ENCODE data around the gene SPIRE2.

Gene SPIRE2

DNA sequence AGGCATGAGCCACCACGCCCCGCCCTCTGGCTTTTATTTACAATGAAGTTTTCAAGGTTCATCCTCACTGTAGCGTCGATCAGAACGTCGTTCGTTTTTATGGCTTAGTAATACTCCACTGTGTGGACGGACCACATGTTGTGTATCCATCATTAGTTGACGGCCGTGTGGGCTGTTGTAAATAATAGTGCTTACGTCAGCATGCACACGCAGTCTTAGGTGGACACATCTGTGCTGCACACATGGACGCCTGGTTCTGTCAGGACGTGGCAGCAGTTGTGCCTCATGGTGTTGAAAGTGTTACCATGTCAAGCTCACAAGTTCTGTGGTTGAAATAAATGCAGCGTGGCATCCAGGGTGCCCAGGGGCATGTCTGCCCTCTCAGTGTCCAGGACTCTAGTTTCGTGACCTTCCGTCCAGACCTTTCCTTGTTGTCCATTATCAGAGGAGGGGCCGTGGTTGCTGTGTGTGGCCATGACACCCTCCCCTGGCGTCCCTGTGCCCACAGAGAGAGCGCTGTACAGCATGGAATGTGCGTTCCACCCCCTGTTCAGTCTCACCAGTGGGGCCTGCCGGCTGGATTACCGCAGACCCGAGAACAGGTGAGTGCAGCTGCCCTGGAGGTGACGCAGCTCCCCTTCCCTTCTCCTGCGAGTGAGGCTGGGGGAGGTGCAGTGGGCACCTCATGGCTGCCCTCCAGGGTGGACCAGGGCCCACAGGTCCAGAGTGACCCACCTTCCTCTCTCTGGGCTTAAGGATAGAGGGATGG lies 67.4 kb downstream of the SPIRE2 start:
- Histone ChIP-seq H3K27me3 (replicated peaks; ENCODE audit: control insufficient read depth, insufficient read depth, low read length) (no peaks in the 10 kb centered on the region), H3K36me3 (ENCODE audit: control insufficient read depth, insufficient read depth, low read length) (peaks cover 44% of the 10 kb centered on the region), H3K4me3 (replicated peaks; ENCODE audit: low read depth, low read length) (no peak overlapping the region)
- TF ChIP-seq, protein P1, sequence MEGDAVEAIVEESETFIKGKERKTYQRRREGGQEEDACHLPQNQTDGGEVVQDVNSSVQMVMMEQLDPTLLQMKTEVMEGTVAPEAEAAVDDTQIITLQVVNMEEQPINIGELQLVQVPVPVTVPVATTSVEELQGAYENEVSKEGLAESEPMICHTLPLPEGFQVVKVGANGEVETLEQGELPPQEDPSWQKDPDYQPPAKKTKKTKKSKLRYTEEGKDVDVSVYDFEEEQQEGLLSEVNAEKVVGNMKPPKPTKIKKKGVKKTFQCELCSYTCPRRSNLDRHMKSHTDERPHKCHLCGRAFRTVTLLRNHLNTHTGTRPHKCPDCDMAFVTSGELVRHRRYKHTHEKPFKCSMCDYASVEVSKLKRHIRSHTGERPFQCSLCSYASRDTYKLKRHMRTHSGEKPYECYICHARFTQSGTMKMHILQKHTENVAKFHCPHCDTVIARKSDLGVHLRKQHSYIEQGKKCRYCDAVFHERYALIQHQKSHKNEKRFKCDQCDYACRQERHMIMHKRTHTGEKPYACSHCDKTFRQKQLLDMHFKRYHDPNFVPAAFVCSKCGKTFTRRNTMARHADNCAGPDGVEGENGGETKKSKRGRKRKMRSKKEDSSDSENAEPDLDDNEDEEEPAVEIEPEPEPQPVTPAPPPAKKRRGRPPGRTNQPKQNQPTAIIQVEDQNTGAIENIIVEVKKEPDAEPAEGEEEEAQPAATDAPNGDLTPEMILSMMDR (IDR thresholded peaks at IDR 0.05; ENCODE audit: insufficient read depth, low read length, poor library complexity, severe bottlenecking): no peak
- DNase-seq (ENCODE audit: extremely low read depth, insufficient read length): no peak

DNA sequence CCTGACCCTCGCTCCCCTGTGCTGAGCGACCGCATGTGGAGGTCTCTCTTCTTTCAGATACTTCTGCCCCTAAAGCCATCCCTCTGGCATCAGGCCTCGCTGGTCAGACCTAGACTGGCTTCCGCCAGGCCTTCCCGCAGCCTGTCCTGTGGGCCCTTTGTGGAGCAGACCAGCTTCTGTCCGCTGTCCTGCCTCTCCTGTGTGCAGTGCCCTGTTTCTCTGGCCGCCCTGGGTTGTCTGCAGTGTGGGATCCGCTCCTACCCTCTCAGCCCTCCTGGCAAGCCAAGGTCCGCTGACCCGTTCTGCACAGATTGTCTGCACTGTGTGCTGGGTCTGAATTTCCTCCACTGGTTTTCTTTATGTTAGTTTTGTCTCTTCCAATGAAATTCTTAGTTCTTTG lies 68.9 kb downstream of the SPIRE2 start:
- TF ChIP-seq, protein P1 (IDR thresholded peaks at IDR 0.05; ENCODE audit: insufficient read depth, low read length, poor library complexity, severe bottlenecking): no peak
- Histone ChIP-seq H3K36me3 (ENCODE audit: control insufficient read depth, insufficient read depth, low read length) (peaks cover 34% of the 10 kb centered on the region), H3K27me3 (replicated peaks; ENCODE audit: control insufficient read depth, insufficient read depth, low read length) (no peaks in the 10 kb centered on the region), H3K4me3 (replicated peaks; ENCODE audit: low read depth, low read length) (no peak overlapping the region)
- no peak for DNase-seq (ENCODE audit: extremely low read depth, insufficient read length)

DNA sequence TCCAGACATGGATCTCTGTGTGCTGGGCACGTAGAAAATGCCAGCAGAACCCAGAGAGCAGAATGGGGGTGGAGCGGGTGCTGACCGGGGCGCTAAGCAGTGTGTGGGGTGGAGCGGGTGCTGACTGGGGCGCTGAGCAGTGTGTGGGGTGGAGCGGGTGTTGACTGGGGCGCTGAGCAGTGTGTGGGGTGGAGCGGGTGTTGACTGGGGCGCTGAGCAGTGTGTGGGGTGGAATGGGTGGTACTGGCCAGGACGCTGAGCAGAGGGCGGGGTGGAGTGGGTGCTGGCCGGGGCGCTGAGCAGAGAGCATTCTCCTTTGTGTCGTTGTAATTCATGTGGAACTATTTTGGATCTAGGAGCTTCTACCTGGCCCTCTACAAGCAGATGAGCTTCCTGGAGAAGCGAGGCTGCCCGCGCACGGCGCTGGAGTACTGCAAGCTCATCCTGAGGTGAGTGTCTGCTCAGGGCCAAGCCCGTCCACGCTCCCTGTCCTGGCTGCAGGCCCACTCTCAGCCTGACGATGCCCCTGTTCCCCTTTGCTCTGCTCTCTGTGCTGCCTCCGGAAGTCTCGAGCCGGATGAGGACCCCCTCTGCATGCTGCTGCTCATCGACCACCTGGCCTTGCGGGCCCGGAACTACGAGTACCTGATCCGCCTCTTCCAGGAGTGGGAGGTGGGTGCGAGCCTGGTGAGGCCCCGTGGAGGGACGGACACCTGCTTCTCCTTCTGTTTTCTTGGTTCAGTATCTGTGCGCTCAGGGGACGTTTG lies 70.1 kb downstream of the SPIRE2 start:
- Histone ChIP-seq H3K27me3 (replicated peaks; ENCODE audit: control insufficient read depth, insufficient read depth, low read length) (no peaks in the 10 kb centered on the region), H3K36me3 (ENCODE audit: control insufficient read depth, insufficient read depth, low read length) (peaks cover 30% of the 10 kb centered on the region), H3K4me3 (replicated peaks; ENCODE audit: low read depth, low read length) (no peak overlapping the region)
- TF ChIP-seq, protein P1 (IDR thresholded peaks at IDR 0.05; ENCODE audit: insufficient read depth, low read length, poor library complexity, severe bottlenecking): no peak
- DNase-seq (ENCODE audit: extremely low read depth, insufficient read length): no peak

DNA sequence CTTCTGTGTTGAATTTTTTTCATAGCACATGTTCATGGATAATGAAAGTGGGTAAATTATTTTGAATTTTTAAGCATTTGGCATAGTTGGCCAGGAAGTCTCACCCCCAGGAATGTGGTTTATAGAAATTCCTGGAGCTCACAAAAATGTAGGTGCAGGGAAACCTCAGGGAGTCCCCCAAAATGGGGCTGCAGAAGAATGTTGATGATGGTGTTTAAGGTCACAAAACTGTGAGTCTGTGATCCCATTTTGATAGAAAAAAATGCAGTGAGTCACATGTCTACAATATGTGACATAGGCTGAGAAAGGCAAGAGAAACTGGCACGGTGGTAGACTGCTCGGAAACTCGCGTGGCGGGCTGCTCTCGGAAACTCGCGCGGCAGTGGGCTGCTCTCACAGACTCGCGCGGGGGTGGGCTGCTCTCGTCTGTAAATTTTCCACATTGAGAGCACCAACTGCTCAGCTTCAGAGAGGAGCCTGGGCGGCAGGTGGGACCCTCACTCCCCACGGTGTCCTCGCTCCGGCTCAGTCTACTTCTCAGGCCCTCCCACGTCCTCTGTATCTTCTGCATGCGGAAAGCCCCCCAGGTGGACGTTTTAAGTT lies 71.7 kb downstream of the SPIRE2 start:
- no peak for DNase-seq (ENCODE audit: extremely low read depth, insufficient read length)
- Histone ChIP-seq H3K4me3 (replicated peaks; ENCODE audit: low read depth, low read length) (no peak overlapping the region), H3K27me3 (replicated peaks; ENCODE audit: control insufficient read depth, insufficient read depth, low read length) (no peaks in the 10 kb centered on the region), H3K36me3 (ENCODE audit: control insufficient read depth, insufficient read depth, low read length) (peaks cover 35% of the 10 kb centered on the region)
- TF ChIP-seq, protein P1 (IDR thresholded peaks at IDR 0.05; ENCODE audit: insufficient read depth, low read length, poor library complexity, severe bottlenecking): no peak

DNA sequence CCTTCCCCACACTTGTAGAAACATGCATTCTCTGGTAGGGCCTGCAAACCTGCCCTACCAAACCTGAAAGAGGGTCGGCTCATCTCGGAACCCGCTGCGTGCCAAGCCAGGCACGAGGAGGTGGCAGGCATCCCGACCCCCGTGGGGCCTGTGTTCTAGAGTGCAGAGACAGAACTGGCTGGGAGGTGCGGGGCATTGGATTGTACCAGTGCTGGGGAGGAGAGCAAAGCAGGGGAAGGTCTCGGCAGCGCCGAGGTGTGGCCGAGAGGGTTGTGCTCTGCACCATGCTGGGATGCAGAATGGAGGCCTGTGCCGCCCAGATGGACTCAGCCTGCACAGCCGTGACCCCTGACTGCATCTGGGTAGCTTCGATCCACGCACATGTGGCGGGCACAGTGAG lies 72.6 kb downstream of the SPIRE2 start:
- no peaks in the 10 kb centered on the region for H3K27me3 ChIP-seq (replicated peaks; ENCODE audit: control insufficient read depth, insufficient read depth, low read length)
- H3K36me3 ChIP-seq (ENCODE audit: control insufficient read depth, insufficient read depth, low read length): peaks cover 36% of the 10 kb centered on the region
- TF ChIP-seq, protein P1 (IDR thresholded peaks at IDR 0.05; ENCODE audit: insufficient read depth, low read length, poor library complexity, severe bottlenecking): no peak
- no peak for DNase-seq (ENCODE audit: extremely low read depth, insufficient read length)
- no peak overlapping the region for H3K4me3 ChIP-seq (replicated peaks; ENCODE audit: low read depth, low read length)
